Epidermal melanocyte (primary cell): ENCODE measurements around the gene KLC3.

Source experiments
- DNase-seq: peaks from one replicate; pipeline ENCODE4 v3.0.0; 2011; ENCODE audit warnings: low spot score; ENCODE audit not compliant: insufficient read length

The KLC3 gene

GRCh38 chr19:45348367-45349125 lies 8.0 kb downstream of the KLC3 start:
- DNase-seq, result no peak

- DNase-seq, result no peak
Measured at GRCh38 chr19:45349126-45349415, 8.5 kb downstream of the KLC3 start.

GRCh38 chr19:45349430-45349941 lies 8.9 kb downstream of the KLC3 start:
- peak; percentile 10 for DNase-seq

GRCh38 chr19:45350477-45351058 lies 10.0 kb downstream of the KLC3 start:
- DNase-seq, result peak; percentile 13

- DNase-seq, result no peak
Measured at GRCh38 chr19:45351401-45351952, 10.9 kb downstream of the KLC3 start.

- DNase-seq, result peak; percentile 11
Measured at GRCh38 chr19:45352062-45352461, 11.5 kb downstream of the KLC3 start.

- peak; percentile 11 for DNase-seq
Measured at GRCh38 chr19:45352471-45352870, 11.9 kb downstream of the KLC3 start.

GRCh38 chr19:45352914-45353796 lies 12.6 kb downstream of the KLC3 start:
- peak; percentile 11 for DNase-seq

GRCh38 chr19:45354241-45354842 lies 13.8 kb downstream of the KLC3 start:
- DNase-seq, result peak; percentile 9

GRCh38 chr19:45355402-45355801 lies 14.9 kb downstream of the KLC3 start:
- DNase-seq, result peak; percentile 17

GRCh38 chr19:45355910-45356309 lies 15.4 kb downstream of the KLC3 start:
- DNase-seq, result peak; percentile 4

GRCh38 chr19:45356760-45357444 lies 16.4 kb downstream of the KLC3 start:
- no peak for DNase-seq

- DNase-seq, result no peak
Measured at GRCh38 chr19:45357445-45357783, 16.9 kb downstream of the KLC3 start.

- no peak for DNase-seq
Measured at GRCh38 chr19:45358213-45358792, 17.8 kb downstream of the KLC3 start.

- DNase-seq, result no peak
Measured at GRCh38 chr19:45361608-45362007, 21.1 kb downstream of the KLC3 start.

- DNase-seq, result no peak
Measured at GRCh38 chr19:45362291-45362690, 21.7 kb downstream of the KLC3 start.

GRCh38 chr19:45363861-45364459 lies 23.4 kb downstream of the KLC3 start:
- DNase-seq, result no peak

GRCh38 chr19:45364696-45365095 lies 24.1 kb downstream of the KLC3 start:
- DNase-seq, result no peak

GRCh38 chr19:45368127-45368526 lies 27.6 kb downstream of the KLC3 start:
- no peak for DNase-seq

- DNase-seq, result no peak
Measured at GRCh38 chr19:45368737-45369340, 28.3 kb downstream of the KLC3 start.
